K562 (cell line): ENCODE results near the gene SMIM41. TPM values are rescaled to one million over a fixed set of nuclear protein-coding genes. Genes with fewer than 3 reads are reported as not detected.

ENCODE experiments used
- ELF4 ChIP-seq: fragments of 450-650 bp; formaldehyde crosslinking; IDR thresholded peaks from 2 replicates; pipeline ENCODE4 v1.4.0; 2022; ENCODE audit warnings: missing genetic modification characterization
- FOXJ3 ChIP-seq: sonication (generic); formaldehyde crosslinking; IDR thresholded peaks from 2 replicates; pipeline ENCODE4 v1.4.0; 2020; ENCODE audit warnings: mild to moderate bottlenecking, missing genetic modification reagents
- HDAC8 ChIP-seq: fragments of 450-650 bp; IDR thresholded peaks from 2 replicates; pipeline ENCODE4 v1.6.1; 2016; ENCODE audit warnings: mild to moderate bottlenecking, missing genetic modification characterization, moderate library complexity, missing compliant biosample characterization
- KLF6 ChIP-seq: fragments of 250-450 bp; sonication (Bioruptor Pico); IDR thresholded peaks from 2 replicates; pipeline ENCODE4 v1.4.0; 2020; ENCODE audit warnings: mild to moderate bottlenecking, moderate library complexity, borderline replicate concordance
- MXI1 ChIP-seq: IDR thresholded peaks from 2 replicates; pipeline ENCODE4 v1.6.1; 2011; ENCODE audit warnings: low read depth, mild to moderate bottlenecking, improper control_type of control experiment, low read length
- NR4A1 ChIP-seq, 2 experiments: fragments of 250-450 bp in 1 of 2; fragments of 450-650 bp in 1 of 2; sonication (Bioruptor Pico) in 1 of 2; IDR thresholded peaks; 2 replicates each; pipeline versions ENCODE4 v1.4.0 to v1.6.1; 2016 to 2020; ENCODE audit warnings: mild to moderate bottlenecking in 2 of 2, missing compliant biosample characterization in 1 of 2, missing genetic modification characterization in 1 of 2, moderate library complexity in 1 of 2
- POLR3A ChIP-seq: IDR thresholded peaks from 2 replicates; pipeline ENCODE4 v1.6.1; 2011; ENCODE audit warnings: borderline replicate concordance, mild to moderate bottlenecking, moderate library complexity; ENCODE audit not compliant: insufficient read length, insufficient read depth; ENCODE audit errors: extremely low read depth
- RFX1 ChIP-seq: fragments of 450-650 bp; IDR thresholded peaks from 2 replicates; pipeline ENCODE4 v1.6.1; 2016; ENCODE audit warnings: mild to moderate bottlenecking, moderate library complexity
- YY1 ChIP-seq, 3 experiments: IDR thresholded peaks; 2 replicates each; pipeline ENCODE4 v1.6.1; 2011; ENCODE audit warnings: low read length in 2 of 3, mild to moderate bottlenecking in 2 of 3, moderate library complexity in 2 of 3, borderline replicate concordance in 1 of 3, control low read depth in 1 of 3, low read depth in 1 of 3; ENCODE audit not compliant: insufficient read depth in 3 of 3, insufficient replicate concordance in 2 of 3, control insufficient read depth in 1 of 3, insufficient read length in 1 of 3; ENCODE audit errors: extremely low read depth in 1 of 3
- ZNF311 ChIP-seq: fragments of 250-450 bp; sonication (Bioruptor Pico); IDR thresholded peaks from 2 replicates; pipeline ENCODE4 v1.4.0; 2020; ENCODE audit warnings: mild to moderate bottlenecking, moderate library complexity
- ZNF395 ChIP-seq: fragments of 200-800 bp; sonication (Bioruptor generic); IDR thresholded peaks from 2 replicates; pipeline ENCODE4 v1.6.1; 2017; ENCODE audit warnings: missing genetic modification characterization, missing compliant biosample characterization
- ZNF407 ChIP-seq: fragments of 450-650 bp; IDR thresholded peaks from 2 replicates; pipeline ENCODE4 v1.6.1; 2016; ENCODE audit warnings: low read depth
- ZNF707 ChIP-seq: fragments of 250-450 bp; sonication (Bioruptor Pico); conservative IDR thresholded peaks from 2 replicates; pipeline ENCODE4 v1.8.0; 2022; ENCODE audit warnings: inconsistent platforms, mild to moderate bottlenecking, moderate library complexity
- ZNF740 ChIP-seq, 3 experiments: fragments of 200-800 bp in 1 of 3; sonication (Bioruptor generic) in 1 of 3; sonication (generic) in 1 of 3; formaldehyde crosslinking in 1 of 3; IDR thresholded peaks; 2 replicates each; pipeline versions ENCODE4 v1.6.1 to v1.8.0; 2016 to 2022; ENCODE audit warnings: mild to moderate bottlenecking in 2 of 3, missing compliant biosample characterization in 2 of 3, missing genetic modification characterization in 2 of 3, missing genetic modification reagents in 1 of 3
- polyA plus RNA-seq, 8 experiments: library from polyadenylated mRNA; depleted of rRNA in 4 of 8; stranded (reverse) in 5 of 8; unstranded in 3 of 8; fragments of >200 nt; fragmentation: Nextera tagmentation in 2 of 8; fragmentation: Illumina TruSeq in 1 of 8; extraction: Ambion mirVana in 2 of 8; extraction: Trizol in 1 of 8; gene quantifications; 2 replicates each; pipeline versions ENCODE4 v1.2.1 to v1.2.3, GENCODE V29; 2011 to 2014; ENCODE audit warnings: inconsistent platforms in 1 of 8, missing spikeins in 1 of 8
- total RNA-seq, 7 experiments: library from RNA; depleted of rRNA in 6 of 7; stranded (reverse); fragments of >200 nt in 6 of 7; fragmentation: Illumina TruSeq in 2 of 7; extraction: Trizol in 2 of 7; gene quantifications; 2 replicates each; pipeline versions ENCODE4 v1.2.1 to v1.2.3, GENCODE V29; 2011 to 2021; ENCODE audit warnings: low replicate concordance in 1 of 7

Gene SMIM41
- total and polyA plus RNA-seq, 9 of the 15 experiments (the other 6 are each of a cell fraction or from before 2014, with no cell fraction given) = not detected

- TF ChIP-seq ZNF407 = no peak
- no peak for TF ChIP-seq FOXJ3
- peak; percentile 90 for TF ChIP-seq HDAC8 (tag)
- TF ChIP-seq MXI1 = no peak
- no peak for TF ChIP-seq ZNF740 (CRISPR knock-in tag; IDR thresholded peaks at IDR 0.05)
- TF ChIP-seq ZNF740 (tag; IDR thresholded peaks at IDR 0.05) = peak in 1 of 2 experiments; percentile 59; a peak in 1 of 4 replicates
- no peak for TF ChIP-seq ELF4 (CRISPR knock-in tag)
- TF ChIP-seq YY1 (IDR thresholded peaks at IDR 0.05; ENCODE audit: borderline replicate concordance in 1 of 3, control insufficient read depth in 1 of 3, extremely low read depth in 1 of 3, insufficient read depth in 3 of 3, insufficient read length in 1 of 3, insufficient replicate concordance in 2 of 3, low read depth in 1 of 3, low read length in 2 of 3) = peak in 1 of 3 experiments; percentile 58
- peak; percentile 59; the same call in 1 of the 2 replicates for TF ChIP-seq ZNF395 (CRISPR knock-in tag)
- TF ChIP-seq RFX1 = peak; percentile 21; the same call in 1 of the 2 replicates
- TF ChIP-seq KLF6 (CRISPR knock-in tag) = peak; percentile 44; the same call in 1 of the 2 replicates
- TF ChIP-seq ZNF707 (CRISPR knock-in tag) = no peak
- no peak for TF ChIP-seq POLR3A
- no peak for TF ChIP-seq NR4A1 (CRISPR knock-in tag; IDR thresholded peaks at IDR 0.05)
- TF ChIP-seq NR4A1 (tag; IDR thresholded peaks at IDR 0.05) = peak; percentile 83
- TF ChIP-seq ZNF311 (CRISPR knock-in tag) = 0 out of 2 replicates have a peak, but pooled peaks have one; percentile 62
Measured at GRCh38 chr12:52120951-52121823, 41.7 kb downstream of the SMIM41 start (continued).
